Esophagus squamous epithelium (tissue), 4 donors: Measurements from ENCODE around the gene MYPN.
"Not testable (repeated sequence)": the region's sequence is repeated elsewhere in the genome, so short reads cannot be mapped to it uniquely, and the experiment has no call there.

ENCODE experiments used
- CTCF ChIP-seq, 6 experiments: fragments of 450-650 bp in 4 of 6; fragments of 200-600 bp in 2 of 6; sonication (generic) in 2 of 6; IDR thresholded peaks; one replicate each; pipeline ENCODE4 v1.5.1; 2016 to 2019; ENCODE audit warnings: antibody characterized with exemption in 6 of 6, mild to moderate bottlenecking in 4 of 6, moderate library complexity in 4 of 6
- POLR2A ChIP-seq, 4 donors: fragments of 450-650 bp; IDR thresholded peaks; one replicate each; pipeline ENCODE4 v1.6.1; 2017; ENCODE audit warnings: antibody characterized with exemption in 4 of 4, mild to moderate bottlenecking in 4 of 4, moderate library complexity in 3 of 4

- TF ChIP-seq POLR2A, CTCF (IDR thresholded peaks at IDR 0.05): not testable (repeated sequence)
Observed at GRCh38 chr10:68246397-68246796, 137.1 kb downstream of the MYPN start.
